ENCODE data around the gene IFI6. TPM values are rescaled to one million over a fixed set of nuclear protein-coding genes. Genes with fewer than 3 reads are reported as not detected.

IFI6 gene
- total RNA-seq, 1 donor from 2014 or later: 32.4 TPM

- intact Hi-C loops (cut with DNase I): no loop called here
- DNase-seq (ENCODE audit: low spot score): no peak
Observed at GRCh38 chr1:27678747-27679146, 6.8 kb upstream of the IFI6 start.

- DNase-seq (ENCODE audit: low spot score): no peak
- intact Hi-C loops (cut with DNase I): no loop called here
Observed at GRCh38 chr1:27676410-27676809, 4.4 kb upstream of the IFI6 start.

- intact Hi-C loops (cut with DNase I): loop anchor here (1.0 to 5.0 kb wide), 2 partner anchors 53 to 100 kb away; partner anchors contain the start of genes FAM76A and STX12
Observed at GRCh38 chr1:27672750-27673112, 739 bp upstream of the IFI6 start.

GRCh38 chr1:27669876-27670275 lies 2.1 kb downstream of the IFI6 start:
- intact Hi-C loops (cut with DNase I): loop anchor here (5.0 kb wide), 1 partner anchor 102 kb away; the partner anchor contains the start of gene STX12

More at GRCh38 chr1:27672750-27673112, 739 bp upstream of the IFI6 start:
- DNase-seq (ENCODE audit: low spot score): no peak

GRCh38 chr1:27668808-27669723 lies 2.9 kb downstream of the IFI6 start:
- peak; percentile 92 for DNase-seq (ENCODE audit: low spot score)
- intact Hi-C loops (cut with DNase I): no loop called here

More at GRCh38 chr1:27669876-27670275, 2.1 kb downstream of the IFI6 start:
- no peak for DNase-seq (ENCODE audit: low spot score)

- intact Hi-C loops (cut with DNase I): no loop called here
- DNase-seq (ENCODE audit: low spot score): no peak
Observed at GRCh38 chr1:27668121-27668807, 3.7 kb downstream of the IFI6 start.

GRCh38 chr1:27666791-27667254 lies 5.2 kb downstream of the IFI6 start:
- intact Hi-C loops (cut with DNase I): no loop called here

GRCh38 chr1:27666294-27666693 lies 5.7 kb downstream of the IFI6 start:
- intact Hi-C loops (cut with DNase I): no loop called here
- no peak for DNase-seq (ENCODE audit: low spot score)

More at GRCh38 chr1:27666791-27667254, 5.2 kb downstream of the IFI6 start:
- no peak for DNase-seq (ENCODE audit: low spot score)

GRCh38 chr1:27665016-27665651 lies 6.9 kb downstream of the IFI6 start:
- no peak for DNase-seq (ENCODE audit: low spot score)
- intact Hi-C loops (cut with DNase I): loop anchor here (2.0 kb wide), 1 partner anchor 364 kb away; no protein-coding TSS in a partner anchor

- intact Hi-C loops (cut with DNase I): loop anchor here (1.0 to 5.0 kb wide), 4 partner anchors 55 to 363 kb away; partner anchors contain the start of gene GPR3
- no peak for DNase-seq (ENCODE audit: low spot score)
Observed at GRCh38 chr1:27664291-27664690, 7.7 kb downstream of the IFI6 start.

- peak; percentile 89 for DNase-seq (ENCODE audit: low spot score)
- intact Hi-C loops (cut with DNase I): loop anchor here (1.0 to 5.0 kb wide), 4 partner anchors 19 to 271 kb away; partner anchors contain the start of gene GPR3
Observed at GRCh38 chr1:27662707-27663393, 9.1 kb downstream of the IFI6 start.

GRCh38 chr1:27662261-27662660 lies 9.7 kb downstream of the IFI6 start:
- intact Hi-C loops (cut with DNase I): loop anchor here (2.0 to 5.0 kb wide), 3 partner anchors 105 to 270 kb away; partner anchors contain the start of gene GPR3
- DNase-seq (ENCODE audit: low spot score): no peak

GRCh38 chr1:27661412-27662075 lies 10.4 kb downstream of the IFI6 start:
- intact Hi-C loops (cut with DNase I): loop anchor here (2.0 to 5.0 kb wide), 3 partner anchors 105 to 269 kb away; partner anchors contain the start of gene GPR3
- no peak for DNase-seq (ENCODE audit: low spot score)

GRCh38 chr1:27660300-27660835 lies 11.6 kb downstream of the IFI6 start:
- no peak for DNase-seq (ENCODE audit: low spot score)
- intact Hi-C loops (cut with DNase I): loop anchor here (5.0 kb wide), 2 partner anchors 153 to 268 kb away; partner anchors contain the start of gene GPR3

GRCh38 chr1:27659497-27660299 lies 12.3 kb downstream of the IFI6 start:
- intact Hi-C loops (cut with DNase I): loop anchor here (5.0 kb wide), 2 partner anchors 152 to 267 kb away; partner anchors contain the start of gene GPR3
- peak; percentile 98 for DNase-seq (ENCODE audit: low spot score)

GRCh38 chr1:27658951-27659496 lies 13.0 kb downstream of the IFI6 start:
- DNase-seq (ENCODE audit: low spot score): no peak
- intact Hi-C loops (cut with DNase I): no loop called here

All from cardiac septum (tissue), 1 donor.